Activated CD4-positive, alpha-beta memory T cell treated with anti-CD3 and anti-CD28 coated beads, Interleukin-2, amount 10 ng/mL, durations not matched to agents 7 days and 5 days (primary cell): ENCODE results near the gene RAB14. TPM values are rescaled to one million over a fixed set of nuclear protein-coding genes. Genes with fewer than 3 reads are reported as not detected.

Source experiments
- CTCF ChIA-PET: fragments of 350-600 bp; sonication (Branson Sonifier 250); formaldehyde crosslinking; loops from one replicate; lab custom pipeline; 2021; ENCODE audit warnings: antibody characterized with exemption, inconsistent platforms; lab: Charles Lee
- POLR2A ChIA-PET: fragments of 350-600 bp; sonication (Branson Sonifier 250); formaldehyde crosslinking; loops from one replicate; lab custom pipeline; 2021; ENCODE audit warnings: antibody characterized with exemption; lab: Charles Lee
- DNase-seq: peaks from one replicate; pipeline ENCODE4 v3.0.0-alpha.2; 2020
- H3K27ac Mint-ChIP-seq: one replicate; pipeline ENCODE4 v1.8.0; 2021; ENCODE audit warnings: mild to moderate bottlenecking, mixed read lengths
- H3K27me3 Mint-ChIP-seq: one replicate; pipeline ENCODE4 v1.8.0; 2021; ENCODE audit warnings: mixed read lengths
- H3K36me3 Mint-ChIP-seq: one replicate; pipeline ENCODE4 v1.8.0; 2021; ENCODE audit warnings: low read depth, mixed read lengths
- H3K4me1 Mint-ChIP-seq: one replicate; pipeline ENCODE4 v1.8.0; 2021; ENCODE audit warnings: mixed read lengths
- H3K4me3 Mint-ChIP-seq: one replicate; pipeline ENCODE4 v1.8.0; 2021; ENCODE audit warnings: mild to moderate bottlenecking, mixed read lengths
- H3K9me3 Mint-ChIP-seq: one replicate; pipeline ENCODE4 v1.8.0; 2021; ENCODE audit warnings: mixed read lengths
- total RNA-seq, 2 experiments: library from RNA; stranded (reverse); gene quantifications; one replicate each; pipeline ENCODE4 v1.2.3, GENCODE V29; 2021

Gene RAB14
- total RNA-seq, 2 experiments from 2014 or later: 65.8 to 68.1 TPM

DNA sequence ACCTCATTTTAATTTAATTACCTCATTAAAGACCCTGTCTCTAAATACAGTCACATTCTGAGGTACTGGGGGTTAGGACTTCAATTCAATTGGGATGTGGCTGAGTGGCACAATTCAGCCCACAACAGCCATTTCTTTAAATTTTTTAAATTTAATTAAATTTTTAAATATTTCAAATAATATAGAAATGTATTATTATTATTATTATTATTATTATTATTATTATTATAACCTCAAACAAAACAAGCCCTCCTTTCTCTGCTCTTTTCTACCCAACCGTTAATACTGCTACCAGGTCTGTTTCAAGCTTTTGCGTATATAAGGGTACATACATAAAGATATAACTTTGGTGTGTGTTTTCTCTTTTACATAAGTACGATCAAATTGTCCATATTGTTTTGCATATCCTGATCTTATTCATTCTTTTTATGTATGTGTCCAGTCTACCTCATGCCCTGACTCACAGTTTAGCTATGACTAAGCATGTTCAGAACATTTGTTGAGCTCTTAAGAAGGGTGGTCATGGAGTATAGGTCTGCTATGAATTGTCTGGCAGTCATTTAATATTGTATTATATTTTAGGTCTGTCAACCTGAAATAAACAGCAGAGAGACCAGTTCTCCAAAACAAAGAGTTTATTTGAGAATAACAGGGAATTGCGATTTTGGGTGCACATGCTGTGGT lies 16.1 kb upstream of the RAB14 start:
- no peak overlapping the region for H3K27ac Mint-ChIP-seq
- no peaks in the 10 kb centered on the region for H3K27me3 Mint-ChIP-seq
- ChIA-PET POLR2A (no interaction called here), CTCF (interaction anchor here (0.6 to 1.1 kb wide), 2 partner anchors 9 to 123 kb away, joined by 3 read pairs; no protein-coding TSS in a partner anchor)
- no peak overlapping the region for H3K4me3 Mint-ChIP-seq
- H3K4me1 Mint-ChIP-seq: peaks cover 24% of the 10 kb centered on the region
- H3K36me3 Mint-ChIP-seq: peaks cover 6% of the 10 kb centered on the region
- no peaks in the 10 kb centered on the region for H3K9me3 Mint-ChIP-seq
- no peak for DNase-seq

DNA sequence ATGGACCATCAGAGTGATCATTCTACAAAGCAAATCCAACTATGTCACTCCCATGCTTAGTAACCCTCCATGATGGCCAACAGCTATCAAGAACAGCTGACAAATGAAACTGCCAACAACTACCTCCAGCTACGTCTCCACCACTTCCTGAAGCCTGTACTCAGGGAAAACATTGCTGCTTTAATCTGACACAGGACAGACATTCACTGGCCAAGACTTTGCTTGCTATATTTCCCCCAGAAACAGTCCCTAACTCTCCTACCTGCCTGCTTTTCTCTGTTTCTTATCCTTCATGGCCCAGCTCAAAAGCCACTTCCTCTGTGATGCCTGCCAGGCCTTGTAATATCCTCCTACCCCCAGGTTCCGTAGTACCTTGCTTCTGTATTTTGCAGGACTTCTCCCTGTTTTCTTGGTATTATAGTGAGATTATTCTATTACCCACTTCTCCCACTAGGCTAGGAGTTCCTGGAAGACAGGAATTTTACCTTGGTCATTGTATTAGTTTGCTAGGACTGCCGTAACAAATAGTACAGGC lies 14.7 kb upstream of the RAB14 start:
- no peaks in the 10 kb centered on the region for H3K9me3 Mint-ChIP-seq
- no peak overlapping the region for H3K4me3 Mint-ChIP-seq
- no peak for DNase-seq
- no peaks in the 10 kb centered on the region for H3K27me3 Mint-ChIP-seq
- peaks cover 24% of the 10 kb centered on the region for H3K4me1 Mint-ChIP-seq
- CTCF ChIA-PET: interaction anchor here (0.9 to 1.4 kb wide), 3 partner anchors 15 to 100 kb away, joined by 3 to 4 read pairs (median 3); partner anchors contain the start of gene RAB14
- peaks cover 6% of the 10 kb centered on the region for H3K36me3 Mint-ChIP-seq
- no peak overlapping the region for H3K27ac Mint-ChIP-seq
- POLR2A ChIA-PET: interaction anchor here (1.2 kb wide), 1 partner anchor 14 kb away, joined by 3 read pairs; the partner anchor contains the start of gene RAB14

GRCh38 chr9:121214005-121214404 lies 12.3 kb upstream of the RAB14 start:
- Mint-ChIP-seq H3K4me3 (no peak overlapping the region), H3K4me1 (peaks cover 23% of the 10 kb centered on the region), H3K27me3 (no peaks in the 10 kb centered on the region), H3K36me3 (peaks cover 2% of the 10 kb centered on the region), H3K9me3 (no peaks in the 10 kb centered on the region), H3K27ac (no peak overlapping the region)
- ChIA-PET POLR2A (interaction anchor here (1.2 kb wide), 1 partner anchor 140 kb away, joined by 3 read pairs; no protein-coding TSS in a partner anchor), CTCF (interaction anchor here (0.8 to 4.5 kb wide), 19 partner anchors 9 to 570 kb away, joined by 3 to 36 read pairs (median 8); partner anchors contain the start of genes GSN and RAB14)
- DNase-seq: no peak

DNA sequence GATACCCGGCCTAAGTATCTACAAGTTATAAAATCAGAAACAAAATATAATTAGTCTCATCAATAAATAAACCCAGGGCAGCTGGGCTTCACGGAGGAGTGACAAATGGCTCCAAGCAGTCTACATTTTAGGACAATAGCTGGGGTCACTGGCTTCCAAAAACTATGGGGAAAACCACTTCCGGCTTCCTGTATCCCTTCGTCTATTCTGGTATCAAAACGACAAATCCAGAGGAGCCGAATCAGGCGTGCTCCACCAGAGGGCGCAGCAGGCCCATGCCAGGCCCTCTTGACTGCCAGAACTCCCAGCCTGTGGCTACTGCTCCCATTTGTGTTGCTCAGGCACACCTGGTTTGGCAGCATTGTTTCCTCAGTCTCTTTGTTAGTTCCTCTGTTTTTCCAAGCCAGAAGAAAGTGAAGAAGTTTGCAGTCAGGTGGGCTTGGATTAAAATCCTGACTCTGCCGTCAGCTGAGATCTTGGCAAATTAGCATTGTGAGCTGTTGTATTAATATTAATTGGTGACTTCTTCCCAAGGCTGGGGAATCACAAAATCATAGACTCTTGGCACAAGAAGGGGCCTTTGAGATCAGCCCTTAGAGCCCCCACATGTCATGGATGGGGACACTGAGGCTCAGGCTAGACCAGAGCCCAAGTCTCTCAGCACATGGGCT lies 11.6 kb upstream of the RAB14 start:
- CTCF ChIA-PET: interaction anchor here (0.6 to 4.5 kb wide), 26 partner anchors 9 to 570 kb away, joined by 3 to 36 read pairs (median 6); partner anchors contain the start of genes GSN and RAB14
- H3K27me3 Mint-ChIP-seq: no peaks in the 10 kb centered on the region
- H3K4me1 Mint-ChIP-seq: peaks cover 26% of the 10 kb centered on the region
- no peak overlapping the region for H3K4me3 Mint-ChIP-seq
- H3K27ac Mint-ChIP-seq: peak overlapping the region; percentile 19
- POLR2A ChIA-PET: interaction anchor here (1.2 to 2.3 kb wide), 3 partner anchors 12 to 156 kb away, joined by 3 to 6 read pairs (median 3); partner anchors contain the start of gene RAB14
- peak; percentile 72 for DNase-seq
- H3K36me3 Mint-ChIP-seq: peaks cover 6% of the 10 kb centered on the region
- H3K9me3 Mint-ChIP-seq: no peaks in the 10 kb centered on the region

DNA sequence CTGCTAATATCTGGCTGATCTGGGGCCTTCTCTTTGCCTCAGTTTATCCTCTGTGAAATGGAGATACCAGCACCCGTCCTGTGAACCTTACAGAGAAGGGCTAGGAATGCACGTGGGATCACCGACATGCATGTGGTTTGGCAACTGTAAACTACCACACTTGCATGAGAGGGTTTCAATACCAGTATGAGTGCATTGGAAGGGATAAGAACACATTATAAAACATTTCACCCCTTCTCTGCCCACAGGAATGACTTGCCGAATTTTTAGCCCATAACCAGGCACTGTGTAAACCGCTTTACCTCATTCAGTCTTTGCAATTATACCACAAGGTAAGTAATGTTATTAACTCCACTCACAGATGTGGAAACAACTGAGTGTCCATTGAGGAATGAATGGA lies 8.9 kb upstream of the RAB14 start:
- H3K9me3 Mint-ChIP-seq: no peaks in the 10 kb centered on the region
- no peak for DNase-seq
- POLR2A ChIA-PET: no interaction called here
- H3K4me1 Mint-ChIP-seq: peaks cover 35% of the 10 kb centered on the region
- H3K27me3 Mint-ChIP-seq: no peaks in the 10 kb centered on the region
- H3K27ac Mint-ChIP-seq: no peak overlapping the region
- CTCF ChIA-PET: interaction anchor here (4.5 kb wide), 2 partner anchors 9 to 12 kb away, joined by 30 to 36 read pairs; partner anchors contain the start of gene RAB14
- H3K4me3 Mint-ChIP-seq: no peak overlapping the region
- H3K36me3 Mint-ChIP-seq: peaks cover 4% of the 10 kb centered on the region

DNA sequence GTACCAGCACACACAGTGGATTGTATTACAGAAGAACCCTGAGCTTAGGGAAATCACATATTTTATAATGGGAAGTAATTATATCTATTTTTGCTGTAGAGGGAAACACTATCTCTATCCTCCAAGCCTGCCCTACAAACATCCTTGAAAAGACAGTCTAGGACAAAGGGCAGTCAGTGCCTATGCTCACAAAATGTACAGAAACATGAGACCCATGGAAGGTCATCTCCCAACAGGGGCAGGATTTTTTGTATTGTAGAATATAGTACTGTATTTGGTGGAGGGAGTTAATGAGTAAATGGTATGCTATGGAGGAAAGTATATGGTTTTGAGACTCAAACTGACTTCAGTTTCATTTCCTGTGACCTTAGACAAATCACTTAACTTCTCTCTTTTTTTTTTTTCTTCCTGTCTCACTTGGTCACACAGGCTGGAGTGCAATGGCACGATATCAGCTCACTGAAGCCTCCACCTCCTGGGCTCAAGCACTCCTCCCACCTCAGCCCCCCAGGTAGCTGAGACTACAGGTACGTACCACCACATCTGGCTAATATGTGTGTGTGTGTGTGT lies 5.8 kb upstream of the RAB14 start:
- DNase-seq: no peak
- Mint-ChIP-seq H3K27me3 (no peaks in the 10 kb centered on the region), H3K36me3 (peaks cover 4% of the 10 kb centered on the region), H3K9me3 (no peaks in the 10 kb centered on the region), H3K27ac (peak overlapping the region; percentile 65), H3K4me1 (peaks cover 39% of the 10 kb centered on the region), H3K4me3 (no peak overlapping the region)
- POLR2A ChIA-PET: no interaction called here
- CTCF ChIA-PET: interaction anchor here (0.8 to 1.3 kb wide), 2 partner anchors 21 to 71 kb away, joined by 3 to 4 read pairs; no protein-coding TSS in a partner anchor

GRCh38 chr9:121206516-121207370 lies 5.1 kb upstream of the RAB14 start:
- H3K27ac Mint-ChIP-seq: peak overlapping the region; percentile 65

GRCh38 chr9:121204611-121205010 lies 2.9 kb upstream of the RAB14 start:
- CTCF ChIA-PET: interaction anchor here (1.8 kb wide), 1 partner anchor 9 kb away, joined by 13 read pairs; no protein-coding TSS in a partner anchor
- no peaks in the 10 kb centered on the region for H3K27me3 Mint-ChIP-seq
- H3K36me3 Mint-ChIP-seq: peaks cover 21% of the 10 kb centered on the region

More at GRCh38 chr9:121206516-121207370, 5.1 kb upstream of the RAB14 start:
- Mint-ChIP-seq H3K4me1 (peaks cover 46% of the 10 kb centered on the region), H3K36me3 (peaks cover 8% of the 10 kb centered on the region), H3K9me3 (no peaks in the 10 kb centered on the region), H3K27me3 (no peaks in the 10 kb centered on the region), H3K4me3 (no peak overlapping the region)
- POLR2A ChIA-PET: no interaction called here
- CTCF ChIA-PET: interaction anchor here (0.8 to 1.3 kb wide), 2 partner anchors 21 to 72 kb away, joined by 3 to 4 read pairs; no protein-coding TSS in a partner anchor
- no peak for DNase-seq

DNA sequence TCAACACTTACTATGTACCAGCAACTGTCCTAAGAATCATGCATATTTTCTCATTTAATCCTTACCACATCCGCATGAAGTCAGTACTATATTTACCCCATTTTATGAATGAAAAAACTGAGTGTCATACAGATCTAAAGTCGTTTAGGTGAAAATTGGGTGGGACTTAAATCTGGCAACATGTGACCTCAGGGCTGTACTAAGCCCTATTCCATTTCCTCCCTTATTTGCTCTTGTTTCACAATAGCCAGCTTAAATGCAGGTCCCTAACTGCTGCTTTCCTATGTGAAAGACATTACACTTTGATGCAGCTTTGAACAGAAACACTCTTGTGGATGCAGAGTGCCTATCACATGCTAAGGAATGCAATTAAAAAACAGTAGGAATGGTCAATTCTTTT lies 2.5 kb upstream of the RAB14 start:
- no peaks in the 10 kb centered on the region for H3K9me3 Mint-ChIP-seq
- DNase-seq: no peak
- POLR2A ChIA-PET: no interaction called here
- no peaks in the 10 kb centered on the region for H3K27me3 Mint-ChIP-seq
- H3K4me1 Mint-ChIP-seq: peaks cover 55% of the 10 kb centered on the region
- no peak overlapping the region for H3K27ac Mint-ChIP-seq
- CTCF ChIA-PET: interaction anchor here (1.8 kb wide), 1 partner anchor 9 kb away, joined by 13 read pairs; no protein-coding TSS in a partner anchor
- no peak overlapping the region for H3K4me3 Mint-ChIP-seq
- H3K36me3 Mint-ChIP-seq: peaks cover 23% of the 10 kb centered on the region

More at GRCh38 chr9:121204611-121205010, 2.9 kb upstream of the RAB14 start:
- Mint-ChIP-seq H3K9me3 (no peaks in the 10 kb centered on the region), H3K4me1 (peaks cover 50% of the 10 kb centered on the region), H3K27ac (no peak overlapping the region), H3K4me3 (no peak overlapping the region)
- POLR2A ChIA-PET: no interaction called here
- no peak for DNase-seq

DNA sequence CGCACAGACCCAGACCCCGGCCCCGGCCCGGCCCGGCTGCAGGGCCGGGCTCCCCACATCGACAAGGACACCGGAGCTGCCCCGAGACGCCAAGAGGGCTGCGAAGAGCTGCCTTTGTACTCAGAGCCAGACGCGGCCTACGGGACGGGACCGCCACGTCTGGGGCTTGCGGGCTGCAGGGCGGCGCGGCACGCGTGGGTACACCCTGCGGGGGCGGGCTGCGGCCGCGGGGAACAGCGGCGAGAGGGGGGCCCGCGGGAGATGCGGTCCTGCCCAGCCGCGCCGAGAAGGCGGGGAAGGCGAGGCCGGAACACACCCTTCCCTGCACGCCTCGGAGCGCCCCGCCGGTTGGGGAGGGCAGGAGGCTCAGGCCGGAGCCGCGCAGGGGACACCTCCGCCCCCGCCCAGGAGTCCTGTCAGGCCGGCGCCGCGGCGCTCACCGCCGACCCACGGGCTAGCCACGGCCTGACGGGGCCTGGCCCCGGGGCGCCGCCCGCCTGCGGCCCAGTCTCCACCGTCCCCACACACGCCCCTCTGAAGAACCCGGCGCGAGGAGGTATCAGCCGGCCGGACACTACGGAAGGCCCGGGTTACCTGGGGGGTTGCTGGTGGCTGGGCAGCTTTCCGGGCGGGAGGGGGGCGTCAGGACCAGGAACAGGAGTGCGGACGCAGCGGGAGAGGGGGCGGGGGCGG lies 478 bp downstream of the RAB14 start:
- peaks cover 59% of the 10 kb centered on the region for H3K4me1 Mint-ChIP-seq
- H3K9me3 Mint-ChIP-seq: no peaks in the 10 kb centered on the region
- H3K36me3 Mint-ChIP-seq: peaks cover 22% of the 10 kb centered on the region
- ChIA-PET POLR2A (interaction anchor here (0.6 to 4.1 kb wide), 22 partner anchors 9 to 351 kb away, joined by 3 to 21 read pairs (median 3); partner anchors contain the start of gene PHF19), CTCF (interaction anchor here (0.6 to 3.4 kb wide), 15 partner anchors 8 to 433 kb away, joined by 3 to 36 read pairs (median 3); no protein-coding TSS in a partner anchor)
- peak; percentile 50 for DNase-seq
- H3K27ac Mint-ChIP-seq: peak overlapping the region; percentile 92
- H3K27me3 Mint-ChIP-seq: no peaks in the 10 kb centered on the region
- H3K4me3 Mint-ChIP-seq: peak overlapping the region; percentile 92

DNA sequence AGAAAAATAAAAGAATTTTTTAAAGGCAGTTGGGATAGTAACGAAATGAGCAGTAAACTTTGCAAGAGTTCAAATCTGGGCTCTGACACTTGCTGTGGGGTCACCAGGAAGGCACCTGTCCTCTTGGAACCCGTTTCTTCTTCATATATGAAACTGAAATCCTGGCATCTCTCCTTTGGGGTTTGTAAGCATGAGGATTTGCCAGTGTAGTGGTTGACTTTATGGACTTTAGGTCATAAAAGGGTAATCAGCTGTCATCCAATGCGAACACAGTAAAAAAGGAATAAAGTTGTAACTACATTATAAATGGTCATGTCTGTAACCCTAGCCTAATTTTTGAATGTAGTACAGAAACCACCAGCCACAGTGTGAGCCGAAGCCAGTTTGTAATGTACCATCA lies 1.3 kb downstream of the RAB14 start:
- Mint-ChIP-seq H3K4me1 (peaks cover 67% of the 10 kb centered on the region), H3K27ac (peak overlapping the region; percentile 86)
- POLR2A ChIA-PET: interaction anchor here (0.8 to 4.1 kb wide), 10 partner anchors 11 to 350 kb away, joined by 3 to 21 read pairs (median 3); partner anchors contain the start of gene PHF19

More for the DNA sequence above, 1.3 kb downstream of the RAB14 start:
- peak overlapping the region; percentile 92 for H3K4me3 Mint-ChIP-seq
- no peaks in the 10 kb centered on the region for H3K9me3 Mint-ChIP-seq
- DNase-seq: no peak
- peaks cover 22% of the 10 kb centered on the region for H3K36me3 Mint-ChIP-seq
- CTCF ChIA-PET: interaction anchor here (0.8 to 3.4 kb wide), 5 partner anchors 8 to 129 kb away, joined by 3 to 36 read pairs (median 4); no protein-coding TSS in a partner anchor
- H3K27me3 Mint-ChIP-seq: no peaks in the 10 kb centered on the region
